Mesenchymal stem cell (in vitro differentiated cells and primary cell): ENCODE measurements around the gene MYLK2.
A peak's percentile ranks its signal among the peaks of the same experiment; 100 is the strongest.

Source experiments
- DNase-seq: peaks from one replicate; pipeline ENCODE4 v3.0.0-alpha.2; 2013
- H2AFZ ChIP-seq: one replicate; pipeline ENCODE4 v1.6.1; 2013; ENCODE audit warnings: low read depth, mild to moderate bottlenecking, control low read depth, inconsistent platforms, low read length, moderate library complexity
- H2AK5ac ChIP-seq: 2 replicates; pipeline ENCODE4 v1.6.1; 2013; ENCODE audit warnings: low read length, moderate library complexity, mild to moderate bottlenecking, inconsistent platforms; ENCODE audit not compliant: severe bottlenecking
- H2BK120ac ChIP-seq: one replicate; pipeline ENCODE4 v1.6.1; 2013; ENCODE audit warnings: low read depth, mild to moderate bottlenecking, inconsistent platforms, low read length, moderate library complexity
- H2BK12ac ChIP-seq, 2 experiments: one replicate each; pipeline ENCODE4 v1.6.1; 2013; ENCODE audit warnings: inconsistent platforms in 2 of 2, low read length in 2 of 2, mild to moderate bottlenecking in 2 of 2, moderate library complexity in 2 of 2, control low read depth in 1 of 2
- H2BK15ac ChIP-seq: one replicate; pipeline ENCODE4 v1.6.1; 2013; ENCODE audit warnings: mild to moderate bottlenecking, low read depth, inconsistent platforms; ENCODE audit not compliant: poor library complexity, severe bottlenecking
- H2BK5ac ChIP-seq: 2 replicates; pipeline ENCODE4 v1.6.1; 2013; ENCODE audit warnings: low read depth, mild to moderate bottlenecking, low read length, control low read depth, inconsistent platforms; ENCODE audit not compliant: poor library complexity, severe bottlenecking
- H3K14ac ChIP-seq, 2 experiments: one replicate each; pipeline ENCODE4 v1.6.1; 2013; ENCODE audit warnings: inconsistent platforms in 2 of 2, low read length in 2 of 2, control low read depth in 1 of 2, mild to moderate bottlenecking in 1 of 2, moderate library complexity in 1 of 2
- H3K18ac ChIP-seq, 2 experiments: one replicate each; pipeline ENCODE4 v1.6.1; 2013; ENCODE audit warnings: inconsistent platforms in 2 of 2, low read length in 2 of 2, control low read depth in 1 of 2, low read depth in 1 of 2, mild to moderate bottlenecking in 1 of 2
- H3K23ac ChIP-seq, 2 experiments: one replicate each; pipeline ENCODE4 v1.6.1; 2013; ENCODE audit warnings: inconsistent platforms in 2 of 2, low read length in 2 of 2, mild to moderate bottlenecking in 2 of 2, moderate library complexity in 2 of 2, control low read depth in 1 of 2
- H3K27ac ChIP-seq: 2 replicates; pipeline ENCODE4 v1.5.1; 2013; ENCODE audit warnings: mild to moderate bottlenecking, moderate library complexity, low read length, control low read depth, inconsistent platforms; ENCODE audit not compliant: poor library complexity, severe bottlenecking
- H3K27me3 ChIP-seq, 2 experiments: 2 replicates each; pipeline versions ENCODE4 v1.6.1 to v1.7.0; 2013; ENCODE audit warnings: low read length in 2 of 2, mild to moderate bottlenecking in 2 of 2, moderate library complexity in 2 of 2, control low read depth in 1 of 2, inconsistent platforms in 1 of 2; ENCODE audit not compliant: control insufficient read depth in 1 of 2, insufficient read depth in 1 of 2
- H3K36me3 ChIP-seq, 2 experiments: 2 replicates each; pipeline versions ENCODE4 v1.6.1 to v1.7.0; 2013; ENCODE audit warnings: low read length in 2 of 2, control low read depth in 1 of 2, inconsistent platforms in 1 of 2, low read depth in 1 of 2, mild to moderate bottlenecking in 1 of 2; ENCODE audit not compliant: insufficient read depth in 2 of 2, control insufficient read depth in 1 of 2
- H3K4ac ChIP-seq, 2 experiments: one replicate each; pipeline ENCODE4 v1.6.1; 2013; ENCODE audit warnings: inconsistent platforms in 2 of 2, low read length in 2 of 2, mild to moderate bottlenecking in 2 of 2, moderate library complexity in 2 of 2, control low read depth in 1 of 2, low read depth in 1 of 2
- H3K4me1 ChIP-seq: 2 replicates; pipeline ENCODE4 v1.6.1; 2013; ENCODE audit warnings: low read depth, low read length, control low read depth; ENCODE audit not compliant: control insufficient read depth, insufficient read depth
- H3K4me2 ChIP-seq: 2 replicates; pipeline ENCODE4 v1.6.1; 2013; ENCODE audit warnings: low read length, mild to moderate bottlenecking, inconsistent platforms; ENCODE audit not compliant: poor library complexity, severe bottlenecking
- H3K4me3 ChIP-seq, 2 experiments: 2 replicates each; pipeline versions ENCODE4 v1.5.1 to v1.7.0; 2013; ENCODE audit warnings: low read length in 2 of 2, mild to moderate bottlenecking in 2 of 2, control low read depth in 1 of 2, low read depth in 1 of 2; ENCODE audit not compliant: insufficient read depth in 1 of 2
- H3K79me1 ChIP-seq: replicated peaks from 2 replicates; pipeline ENCODE4 v1.6.1; 2013; ENCODE audit warnings: mild to moderate bottlenecking, control low read depth, low read length, inconsistent platforms; ENCODE audit not compliant: poor library complexity, severe bottlenecking
- H3K9ac ChIP-seq: 2 replicates; pipeline ENCODE4 v1.7.0; 2013; ENCODE audit warnings: mild to moderate bottlenecking, low read length, moderate library complexity
- H3K9me3 ChIP-seq: 2 replicates; pipeline ENCODE4 v1.7.0; 2013; ENCODE audit warnings: mild to moderate bottlenecking, low read length; ENCODE audit not compliant: control insufficient read depth
- H4K8ac ChIP-seq: one replicate; pipeline ENCODE4 v1.6.1; 2013; ENCODE audit warnings: inconsistent platforms, mild to moderate bottlenecking, low read length, moderate library complexity
- H4K91ac ChIP-seq: one replicate; pipeline ENCODE4 v1.6.1; 2013; ENCODE audit warnings: mild to moderate bottlenecking, low read length, inconsistent platforms
- WGBS: methylation state at CpG from one replicate; pipeline ENCODE4 v1.1.7; 2013; ENCODE audit warnings: mixed read lengths; 5-methylcytosine and 5-hydroxymethylcytosine counted together

Gene MYLK2

DNA sequence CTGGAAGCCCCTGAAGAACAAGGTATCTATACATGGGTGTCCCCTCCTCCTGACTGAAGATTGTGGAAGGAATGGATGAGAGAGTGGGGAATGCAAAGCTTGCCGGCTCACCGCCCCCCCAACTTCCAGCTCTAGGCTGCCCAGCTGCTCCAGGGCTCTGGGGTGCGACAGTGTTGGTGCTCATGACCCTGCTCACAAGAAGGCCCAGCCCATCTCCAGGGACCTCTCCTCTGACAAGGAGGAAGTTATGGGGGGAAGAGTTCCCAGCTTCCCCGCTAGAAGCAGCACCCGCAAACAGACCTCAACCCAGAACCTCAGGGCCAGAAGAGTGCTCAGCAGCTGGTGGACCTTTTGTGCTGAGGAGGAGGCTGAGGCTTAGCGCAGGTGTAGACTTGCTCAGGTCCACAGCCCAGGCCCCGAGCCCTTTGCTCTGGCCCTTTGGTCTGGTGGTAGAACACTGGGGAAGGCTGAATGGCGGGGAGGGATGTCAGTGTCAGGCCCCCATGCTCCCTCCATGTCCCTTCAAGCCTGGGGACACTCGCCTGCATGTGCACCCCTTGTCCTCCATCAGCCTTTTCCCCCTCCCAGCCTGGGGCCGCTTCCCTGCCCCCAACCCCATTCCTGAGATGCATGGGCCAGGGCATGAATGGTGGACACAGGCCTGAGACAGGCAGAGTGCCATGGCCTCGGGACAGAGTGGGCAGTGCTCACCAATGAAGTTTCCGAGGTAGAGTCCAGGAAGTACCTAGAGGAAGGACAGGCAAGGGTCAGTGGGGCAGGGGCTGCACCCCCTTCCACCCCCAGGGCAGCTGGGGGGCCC, 49.9 kb downstream of the MYLK2 start:
- Histone ChIP-seq H3K79me1 (no peaks in the 10 kb centered on the region), H2BK12ac (no peak overlapping the region), H3K4me1 (peaks cover 12% of the 10 kb centered on the region), H3K14ac (no peak overlapping the region), H2AFZ (no peak overlapping the region), H3K23ac (no peak overlapping the region), H3K36me3 (no peaks in the 10 kb centered on the region), H2BK5ac (no peak overlapping the region), H3K4ac (no peak overlapping the region), H3K9me3 (no peaks in the 10 kb centered on the region), H4K91ac (no peak overlapping the region), H3K9ac (no peak overlapping the region), H2BK120ac (no peak overlapping the region), H3K4me2 (no peak overlapping the region), H4K8ac (no peak overlapping the region), H3K27me3 (peaks cover 81 to 86% of the 10 kb centered on the region in 2 experiments), H3K4me3 (no peak overlapping the region), H3K18ac (no peak overlapping the region), H2AK5ac (no peak overlapping the region), H2BK15ac (no peak overlapping the region), H3K27ac (no peak overlapping the region)
- WGBS, result 87% methylated on average over 11 of the region's 12 CpGs
- no peak for DNase-seq

DNA sequence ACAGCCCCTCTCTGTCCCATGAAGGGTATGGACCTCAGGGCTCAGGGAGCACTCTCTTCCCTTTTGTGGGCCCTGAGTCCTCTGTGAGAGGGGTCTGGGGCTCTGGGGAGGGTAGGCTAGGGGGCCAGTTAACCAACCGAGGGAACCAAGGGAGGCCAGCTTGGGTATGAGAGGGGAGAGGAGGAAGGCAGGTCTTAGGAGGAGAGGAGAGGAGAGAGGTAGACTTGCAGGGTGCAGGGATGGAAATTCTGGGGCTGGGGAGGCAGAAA, 50.5 kb downstream of the MYLK2 start:
- peak overlapping the region in 1 of 2 experiments; percentile 80 for H3K18ac ChIP-seq
- H3K27me3 ChIP-seq, result peaks cover 78 to 83% of the 10 kb centered on the region in 2 experiments
- peak overlapping the region; percentile 81 for H3K9ac ChIP-seq
- no peaks in the 10 kb centered on the region for H3K9me3 ChIP-seq
- H3K14ac ChIP-seq, result peak overlapping the region in 1 of 2 experiments; percentile 35
- no peaks in the 10 kb centered on the region for H3K36me3 ChIP-seq
- H2AFZ ChIP-seq, result peak overlapping the region; percentile 85
- peak overlapping the region; percentile 79 for H3K4me2 ChIP-seq
- H3K4me3 ChIP-seq, result peak overlapping the region in 1 of 2 experiments; percentile 72
- no peak overlapping the region for H3K4ac ChIP-seq
- H4K8ac ChIP-seq, result no peak overlapping the region
- H3K79me1 ChIP-seq, result no peaks in the 10 kb centered on the region
- no peak overlapping the region for H4K91ac ChIP-seq
- H2BK12ac ChIP-seq, result no peak overlapping the region
- H2BK120ac ChIP-seq, result no peak overlapping the region
- 18% methylated on average over 1 of the region's 1 CpG for WGBS
- no peak overlapping the region for H3K27ac ChIP-seq
- no peak overlapping the region for H2BK15ac ChIP-seq
- no peak for DNase-seq
- no peak overlapping the region for H2BK5ac ChIP-seq
- H3K4me1 ChIP-seq, result peaks cover 12% of the 10 kb centered on the region
- no peak overlapping the region for H2AK5ac ChIP-seq
- H3K23ac ChIP-seq, result peak overlapping the region in 1 of 2 experiments; percentile 97

GRCh38 chr20:31869942-31870725, 51.0 kb downstream of the MYLK2 start, which contains the start of the genes DUSP15 and TTLL9:
TSS of gene DUSP15 (minus strand) at chr20:31870527. CDS start at chr20:31870337, 190 bp downstream.
TSS of gene TTLL9 (plus strand) at chr20:31870634. CDS start at chr20:31871127, 493 bp downstream.
- Histone ChIP-seq H3K4me2 (peak within 1 kb of the TSS; percentile 79), H3K27me3 (peaks cover 78% of the 10 kb centered on the region in 2 experiments), H2BK15ac (peak within 1 kb of the TSS; percentile 19), H2AK5ac (no peak within 1 kb of the TSS), H3K23ac (peak within 1 kb of the TSS in 1 of 2 experiments; percentile 97), H3K4ac (no peak within 1 kb of the TSS), H3K9me3 (no peaks in the 10 kb centered on the region), H3K4me1 (peaks cover 12% of the 10 kb centered on the region), H2BK120ac (peak within 1 kb of the TSS; percentile 50), H3K18ac (peak within 1 kb of the TSS; percentile 19 to 80), H3K9ac (peak within 1 kb of the TSS; percentile 81), H3K14ac (peak within 1 kb of the TSS in 1 of 2 experiments; percentile 35), H4K91ac (peak within 1 kb of the TSS; percentile 34), H3K4me3 (peak within 1 kb of the TSS; percentile 59 to 72), H3K79me1 (no peaks in the 10 kb centered on the region), H3K36me3 (no peaks in the 10 kb centered on the region), H4K8ac (peak within 1 kb of the TSS; percentile 14), H3K27ac (no peak within 1 kb of the TSS), H2AFZ (peak within 1 kb of the TSS; percentile 85), H2BK5ac (no peak within 1 kb of the TSS), H2BK12ac (peak within 1 kb of the TSS in 1 of 2 experiments; percentile 15)
- WGBS, result 1% methylated on average over 78 of the region's 80 CpGs
- DNase-seq, result peak; percentile 28
